GM23248 (cell line): Measurements from ENCODE around the gene ANKRD62. TPM values are rescaled to one million over a fixed set of nuclear protein-coding genes. Genes with fewer than 3 reads are reported as not detected.

ENCODE experiments used
- DNase-seq: peaks from one replicate; pipeline ENCODE4 v3.0.0-alpha.2; 2015
- H2AFZ ChIP-seq: fragments of 200-600 bp; sonication (generic); 2 replicates; pipeline ENCODE4 v1.6.1; 2016; ENCODE audit warnings: antibody characterized with exemption
- H3F3A ChIP-seq: fragments of 200-600 bp; sonication (generic); 2 replicates; pipeline ENCODE4 v1.6.1; 2016; ENCODE audit warnings: mild to moderate bottlenecking, antibody characterized with exemption, mixed run types; ENCODE audit not compliant: insufficient read depth
- H3K27ac ChIP-seq: fragments of 200-600 bp; sonication (generic); 2 replicates; pipeline ENCODE4 v1.5.1; 2016; ENCODE audit warnings: mild to moderate bottlenecking
- H3K27me3 ChIP-seq: fragments of 200-600 bp; sonication (generic); replicated peaks from 2 replicates; pipeline ENCODE4 v1.6.1; 2016; ENCODE audit warnings: mild to moderate bottlenecking; ENCODE audit not compliant: insufficient read depth
- H3K36me3 ChIP-seq: fragments of 200-600 bp; sonication (generic); 2 replicates; pipeline ENCODE4 v1.6.1; 2016; ENCODE audit warnings: low read depth, mild to moderate bottlenecking
- H3K4me1 ChIP-seq: fragments of 200-600 bp; sonication (generic); 2 replicates; pipeline ENCODE4 v1.6.1; 2016; ENCODE audit warnings: mild to moderate bottlenecking; ENCODE audit not compliant: insufficient read depth
- H3K4me2 ChIP-seq: fragments of 200-600 bp; sonication (generic); one replicate; pipeline ENCODE4 v1.6.1; 2016; ENCODE audit warnings: mild to moderate bottlenecking; ENCODE audit not compliant: unreplicated experiment
- H3K4me3 ChIP-seq: fragments of 200-600 bp; sonication (generic); 2 replicates; pipeline ENCODE4 v1.5.1; 2016; ENCODE audit warnings: mild to moderate bottlenecking
- H3K79me2 ChIP-seq: fragments of 200-600 bp; sonication (generic); 2 replicates; pipeline ENCODE4 v1.6.1; 2016; ENCODE audit warnings: mild to moderate bottlenecking; ENCODE audit not compliant: insufficient read depth
- H3K9ac ChIP-seq: fragments of 200-600 bp; sonication (generic); 2 replicates; pipeline ENCODE4 v1.6.1; 2016; ENCODE audit warnings: mild to moderate bottlenecking
- H3K9me2 ChIP-seq: fragments of 200-600 bp; sonication (generic); 2 replicates; pipeline ENCODE4 v1.6.1; 2016; ENCODE audit warnings: mixed run types, mild to moderate bottlenecking, moderate library complexity; ENCODE audit not compliant: insufficient read depth
- H3K9me3 ChIP-seq: fragments of 200-600 bp; sonication (generic); one replicate; pipeline ENCODE4 v1.6.1; 2017; ENCODE audit warnings: low read depth
- H4K20me1 ChIP-seq: fragments of 200-600 bp; sonication (generic); 2 replicates; pipeline ENCODE4 v1.6.0; 2016; ENCODE audit not compliant: insufficient read depth
- EZH2 ChIP-seq: fragments of 200-600 bp; sonication (generic); IDR thresholded peaks from 2 replicates; pipeline ENCODE4 v1.6.1; 2018; ENCODE audit warnings: antibody characterized with exemption, mild to moderate bottlenecking; ENCODE audit not compliant: insufficient read depth, poor library complexity, severe bottlenecking
- EZH2phosphoT487 ChIP-seq: fragments of 200-600 bp; sonication (generic); IDR thresholded peaks from 2 replicates; pipeline ENCODE4 v1.6.1; 2018; ENCODE audit warnings: antibody characterized with exemption, moderate library complexity, mild to moderate bottlenecking, low read depth; ENCODE audit not compliant: insufficient read depth
- WGBS, 2 experiments: methylation state at CpG; one replicate each; pipeline ENCODE4 v1.1.6; 2015 to 2017; ENCODE audit warnings: low lambda C conversion rate in 2 of 2, low coverage in 1 of 2; ENCODE audit errors: missing lambda C conversion rate in 2 of 2; 5-methylcytosine and 5-hydroxymethylcytosine counted together
- in situ Hi-C: fragments of 300-500 bp; cut with MboI; formaldehyde crosslinking; loops from 2 replicates; pipeline ENCODE4 v1.15.0; 2020
- polyA plus RNA-seq: library from polyadenylated mRNA; unstranded; fragments of >200 nt; fragmentation: Nextera tagmentation; extraction: Ambion mirVana; gene quantifications from 2 replicates; pipeline ENCODE4 v1.2.1, GENCODE V29; 2016
- total RNA-seq: library from RNA; depleted of rRNA; stranded (reverse); fragments of >200 nt; shearing (Covaris generic); gene quantifications from 2 replicates; pipeline ENCODE4 v1.2.3, GENCODE V29; 2014

ANKRD62 gene
- total and polyA plus RNA-seq, 2 experiments from 2014 or later: not detected

DNA sequence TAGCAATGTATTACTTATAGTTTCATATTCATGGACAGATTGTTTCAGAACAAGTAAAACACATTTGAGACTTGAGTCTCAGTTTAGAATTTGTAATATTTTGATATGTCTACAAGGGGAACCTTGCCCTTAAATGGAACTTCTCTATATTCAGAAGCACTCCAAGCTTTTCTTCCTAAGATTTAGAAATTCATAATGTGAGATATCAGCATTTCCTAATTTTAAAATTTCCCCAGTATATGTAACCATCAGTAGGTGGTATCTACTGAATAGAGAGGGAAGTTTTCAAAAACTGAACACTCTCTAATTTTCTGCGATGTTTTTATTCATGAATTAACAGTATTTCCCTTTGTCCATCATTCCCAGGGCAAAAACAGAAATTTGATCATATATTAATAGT lies 7.6 kb downstream of the ANKRD62 start:
- DNase-seq: no peak
- Histone ChIP-seq H3K9me3 (no peaks in the 10 kb centered on the region), H4K20me1 (no peaks in the 10 kb centered on the region), H3K4me2 (no peak overlapping the region), H3K4me1 (no peaks in the 10 kb centered on the region), H3K27me3 (peaks cover 36% of the 10 kb centered on the region), H3F3A (no peaks in the 10 kb centered on the region), H2AFZ (no peak overlapping the region), H3K9me2 (no peaks in the 10 kb centered on the region), H3K9ac (no peak overlapping the region), H3K4me3 (no peak overlapping the region), H3K79me2 (no peaks in the 10 kb centered on the region), H3K27ac (no peak overlapping the region), H3K36me3 (no peaks in the 10 kb centered on the region)
- TF ChIP-seq EZH2 (no peak), EZH2phosphoT487 (no peak)
- 71 to 85% methylated on average over 1 of the region's 1 CpG for WGBS, 2 experiments
- in situ Hi-C loops: no loop called here

DNA sequence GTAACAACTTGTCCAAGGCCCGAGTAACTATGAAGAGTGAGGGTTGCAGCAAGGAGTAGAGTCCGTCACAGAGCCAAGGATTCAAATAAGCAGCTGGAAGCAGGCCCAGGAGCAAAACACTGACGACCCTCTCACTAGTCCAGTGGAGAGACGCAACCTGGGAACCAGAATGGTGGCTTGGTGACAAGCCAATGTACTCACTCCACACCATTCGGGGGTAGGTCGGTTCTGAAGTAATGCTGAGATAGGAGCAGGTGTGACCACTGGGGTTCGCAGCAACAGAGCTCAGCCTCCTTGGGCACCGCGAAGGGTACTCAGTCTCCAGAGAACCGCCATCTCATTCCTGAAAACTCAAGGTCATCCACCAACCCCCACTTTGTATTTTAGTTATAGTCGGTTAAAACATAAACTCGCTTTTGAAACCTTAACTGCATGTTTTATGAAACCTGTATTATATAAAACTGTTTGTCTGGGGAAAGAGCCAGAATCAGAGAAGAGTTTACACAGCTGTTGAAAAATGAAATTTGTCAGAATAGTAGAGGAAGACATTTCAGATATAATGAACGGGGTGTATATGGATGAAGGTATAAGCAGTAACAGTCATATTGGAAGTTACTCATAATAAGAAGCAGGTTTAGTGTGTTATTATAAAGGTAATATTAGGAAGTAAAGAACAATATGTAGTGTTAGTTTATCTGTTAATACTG lies 8.6 kb downstream of the ANKRD62 start:
- no peak overlapping the region for H3K4me3 ChIP-seq
- H3K27me3 ChIP-seq: peaks cover 41% of the 10 kb centered on the region
- TF ChIP-seq EZH2phosphoT487 (no peak), EZH2 (no peak)
- H3K36me3 ChIP-seq: no peaks in the 10 kb centered on the region
- no peak overlapping the region for H3K9ac ChIP-seq
- DNase-seq: no peak
- no peaks in the 10 kb centered on the region for H3K9me3 ChIP-seq
- 54 to 58% methylated on average over 13 of the region's 13 CpGs for WGBS, 2 experiments
- H2AFZ ChIP-seq: no peak overlapping the region
- H3F3A ChIP-seq: no peaks in the 10 kb centered on the region
- no peaks in the 10 kb centered on the region for H3K4me1 ChIP-seq
- H3K79me2 ChIP-seq: no peaks in the 10 kb centered on the region
- H3K9me2 ChIP-seq: no peaks in the 10 kb centered on the region
- no peak overlapping the region for H3K27ac ChIP-seq
- in situ Hi-C loops: no loop called here
- H4K20me1 ChIP-seq: no peaks in the 10 kb centered on the region
- H3K4me2 ChIP-seq: no peak overlapping the region

DNA sequence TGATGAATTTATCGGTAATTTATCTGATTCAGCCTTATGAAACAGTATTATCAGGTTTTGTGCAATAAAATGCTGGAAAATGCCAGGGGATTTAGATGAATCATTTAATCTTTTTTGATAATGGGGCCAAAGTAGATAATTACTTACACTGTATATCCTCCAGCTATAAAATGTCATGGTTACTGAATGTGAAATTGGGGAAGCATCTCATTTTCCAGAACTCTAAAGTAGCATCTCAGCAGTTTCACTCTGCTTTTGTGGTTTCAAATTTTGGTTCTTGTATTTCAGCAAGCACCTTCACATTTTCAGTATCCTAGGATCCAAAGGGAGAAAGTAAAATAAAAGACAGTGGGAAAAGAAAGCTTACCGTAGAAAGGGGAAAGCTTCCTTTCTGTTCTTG lies 12.8 kb downstream of the ANKRD62 start:
- H3K9me2 ChIP-seq: no peaks in the 10 kb centered on the region
- TF ChIP-seq EZH2phosphoT487: no peak
- no peak for TF ChIP-seq EZH2
- no peaks in the 10 kb centered on the region for H3F3A ChIP-seq
- H2AFZ ChIP-seq: no peak overlapping the region
- no peaks in the 10 kb centered on the region for H4K20me1 ChIP-seq
- H3K4me2 ChIP-seq: no peak overlapping the region
- H3K4me1 ChIP-seq: no peaks in the 10 kb centered on the region
- peaks cover 34% of the 10 kb centered on the region for H3K27me3 ChIP-seq
- in situ Hi-C loops: no loop called here
- H3K36me3 ChIP-seq: no peaks in the 10 kb centered on the region
- no peak for DNase-seq
- no peaks in the 10 kb centered on the region for H3K9me3 ChIP-seq
- H3K4me3 ChIP-seq: no peak overlapping the region
- H3K9ac ChIP-seq: no peak overlapping the region
- no peak overlapping the region for H3K27ac ChIP-seq
- H3K79me2 ChIP-seq: no peaks in the 10 kb centered on the region
- WGBS, 2 experiments: 63 to 66% methylated on average over 2 of the region's 2 CpGs

DNA sequence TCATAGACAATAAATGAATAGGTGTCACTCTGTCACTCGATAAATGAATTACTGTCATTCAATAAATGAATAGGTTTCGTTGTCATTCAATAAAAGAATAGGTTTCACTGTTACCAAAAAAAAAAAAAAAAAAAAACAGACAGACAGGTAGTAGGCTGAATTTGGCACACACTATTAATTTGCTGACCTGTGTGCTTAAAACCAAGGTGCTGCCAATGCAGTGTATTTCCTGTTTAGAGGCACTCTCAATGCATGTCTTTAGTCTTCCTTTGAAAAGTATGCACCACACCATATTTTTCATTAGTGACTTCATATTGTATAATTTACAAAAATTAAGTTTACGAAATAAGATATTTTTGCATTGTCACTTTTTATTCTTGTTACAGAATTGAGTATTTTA lies 16.2 kb downstream of the ANKRD62 start:
- peaks cover 23% of the 10 kb centered on the region for H3K27me3 ChIP-seq
- 29 to 42% methylated on average over 3 of the region's 3 CpGs for WGBS, 2 experiments
- no peak overlapping the region for H2AFZ ChIP-seq
- H4K20me1 ChIP-seq: no peaks in the 10 kb centered on the region
- no peak overlapping the region for H3K27ac ChIP-seq
- H3K4me1 ChIP-seq: no peaks in the 10 kb centered on the region
- H3K79me2 ChIP-seq: no peaks in the 10 kb centered on the region
- in situ Hi-C loops: no loop called here
- DNase-seq: no peak
- H3K4me3 ChIP-seq: no peak overlapping the region
- H3K4me2 ChIP-seq: no peak overlapping the region
- no peaks in the 10 kb centered on the region for H3K9me3 ChIP-seq
- H3K9ac ChIP-seq: no peak overlapping the region
- H3K36me3 ChIP-seq: no peaks in the 10 kb centered on the region
- no peak for TF ChIP-seq EZH2phosphoT487
- no peak for TF ChIP-seq EZH2
- no peaks in the 10 kb centered on the region for H3F3A ChIP-seq
- no peaks in the 10 kb centered on the region for H3K9me2 ChIP-seq
